Measurements from ENCODE around the gene DGKI.

The DGKI gene

GRCh38 chr7:137734221-137734620, 112.6 kb downstream of the DGKI start:
- no peak overlapping the region for H3K14ac ChIP-seq (ENCODE audit: low read length in 2 of 2)
- H2BK5ac ChIP-seq (ENCODE audit: low read depth, low read length, poor library complexity, severe bottlenecking), result no peak overlapping the region
- H3K9ac ChIP-seq (ENCODE audit: low read length), result no peak overlapping the region
- no peak for DNase-seq
- no peaks in the 10 kb centered on the region for H3K9me3 ChIP-seq (ENCODE audit: control insufficient read depth, low read length)
- H2BK12ac ChIP-seq (ENCODE audit: low read length in 2 of 2), result no peak overlapping the region
- H3K4ac ChIP-seq (ENCODE audit: low read depth in 1 of 2, low read length in 2 of 2), result no peak overlapping the region
- H2BK120ac ChIP-seq (ENCODE audit: low read depth, low read length), result no peak overlapping the region
- WGBS, result 75% methylated on average over 5 of the region's 5 CpGs
- no peak overlapping the region for H3K4me3 ChIP-seq (ENCODE audit: insufficient read depth in 1 of 2, low read depth in 1 of 2, low read length in 2 of 2)
- no peak overlapping the region for H3K23ac ChIP-seq (ENCODE audit: low read length in 2 of 2)
- H2AFZ ChIP-seq (ENCODE audit: low read depth, low read length), result no peak overlapping the region
- no peaks in the 10 kb centered on the region for H3K79me1 ChIP-seq (replicated peaks; ENCODE audit: low read length, poor library complexity, severe bottlenecking)
- no peak overlapping the region for H3K18ac ChIP-seq (ENCODE audit: low read depth in 1 of 2, low read length in 2 of 2)
- H4K91ac ChIP-seq (ENCODE audit: low read length), result no peak overlapping the region
- no peak overlapping the region for H4K8ac ChIP-seq (ENCODE audit: low read length)
- H3K27me3 ChIP-seq (ENCODE audit: control insufficient read depth in 1 of 2, insufficient read depth in 1 of 2, low read length in 2 of 2), result no peaks in the 10 kb centered on the region
- H3K27ac ChIP-seq (ENCODE audit: low read length, poor library complexity, severe bottlenecking), result no peak overlapping the region
- no peak overlapping the region for H2AK5ac ChIP-seq (ENCODE audit: low read length, severe bottlenecking)
- no peak overlapping the region for H2BK15ac ChIP-seq (ENCODE audit: low read depth, poor library complexity, severe bottlenecking)
- H3K4me1 ChIP-seq (ENCODE audit: control insufficient read depth, insufficient read depth, low read depth, low read length), result no peaks in the 10 kb centered on the region
- no peak overlapping the region for H3K4me2 ChIP-seq (ENCODE audit: low read length, poor library complexity, severe bottlenecking)
- no peaks in the 10 kb centered on the region for H3K36me3 ChIP-seq (ENCODE audit: control insufficient read depth in 1 of 2, insufficient read depth in 2 of 2, low read depth in 1 of 2, low read length in 2 of 2)

GRCh38 chr7:137732168-137732567, 114.6 kb downstream of the DGKI start:
- no peak overlapping the region for H3K27ac ChIP-seq (ENCODE audit: low read length, poor library complexity, severe bottlenecking)
- H3K36me3 ChIP-seq (ENCODE audit: control insufficient read depth in 1 of 2, insufficient read depth in 2 of 2, low read depth in 1 of 2, low read length in 2 of 2), result no peaks in the 10 kb centered on the region
- H3K4me2 ChIP-seq (ENCODE audit: low read length, poor library complexity, severe bottlenecking), result no peak overlapping the region
- no peak overlapping the region for H3K18ac ChIP-seq (ENCODE audit: low read depth in 1 of 2, low read length in 2 of 2)
- no peak overlapping the region for H3K23ac ChIP-seq (ENCODE audit: low read length in 2 of 2)
- no peak overlapping the region for H3K9ac ChIP-seq (ENCODE audit: low read length)
- WGBS, result 100% methylated on average over 1 of the region's 2 CpGs
- no peaks in the 10 kb centered on the region for H3K27me3 ChIP-seq (ENCODE audit: control insufficient read depth in 1 of 2, insufficient read depth in 1 of 2, low read length in 2 of 2)
- DNase-seq, result no peak
- no peak overlapping the region for H2AFZ ChIP-seq (ENCODE audit: low read depth, low read length)
- no peak overlapping the region for H2BK120ac ChIP-seq (ENCODE audit: low read depth, low read length)
- no peak overlapping the region for H3K4me3 ChIP-seq (ENCODE audit: insufficient read depth in 1 of 2, low read depth in 1 of 2, low read length in 2 of 2)
- no peaks in the 10 kb centered on the region for H3K79me1 ChIP-seq (replicated peaks; ENCODE audit: low read length, poor library complexity, severe bottlenecking)
- no peak overlapping the region for H4K91ac ChIP-seq (ENCODE audit: low read length)
- no peak overlapping the region for H4K8ac ChIP-seq (ENCODE audit: low read length)
- no peak overlapping the region for H3K4ac ChIP-seq (ENCODE audit: low read depth in 1 of 2, low read length in 2 of 2)
- H3K14ac ChIP-seq (ENCODE audit: low read length in 2 of 2), result no peak overlapping the region
- no peaks in the 10 kb centered on the region for H3K9me3 ChIP-seq (ENCODE audit: control insufficient read depth, low read length)
- no peak overlapping the region for H2BK5ac ChIP-seq (ENCODE audit: low read depth, low read length, poor library complexity, severe bottlenecking)
- H3K4me1 ChIP-seq (ENCODE audit: control insufficient read depth, insufficient read depth, low read depth, low read length), result no peaks in the 10 kb centered on the region
- no peak overlapping the region for H2BK15ac ChIP-seq (ENCODE audit: low read depth, poor library complexity, severe bottlenecking)
- no peak overlapping the region for H2BK12ac ChIP-seq (ENCODE audit: low read length in 2 of 2)
- H2AK5ac ChIP-seq (ENCODE audit: low read length, severe bottlenecking), result no peak overlapping the region

- no peaks in the 10 kb centered on the region for H3K36me3 ChIP-seq (ENCODE audit: control insufficient read depth in 1 of 2, insufficient read depth in 2 of 2, low read depth in 1 of 2, low read length in 2 of 2)
- 88% methylated on average over 5 of the region's 5 CpGs for WGBS
- no peak overlapping the region for H3K14ac ChIP-seq (ENCODE audit: low read length in 2 of 2)
- no peak overlapping the region for H2AFZ ChIP-seq (ENCODE audit: low read depth, low read length)
- H3K18ac ChIP-seq (ENCODE audit: low read depth in 1 of 2, low read length in 2 of 2), result no peak overlapping the region
- no peak overlapping the region for H3K9ac ChIP-seq (ENCODE audit: low read length)
- no peak overlapping the region for H3K4me2 ChIP-seq (ENCODE audit: low read length, poor library complexity, severe bottlenecking)
- H3K4me3 ChIP-seq (ENCODE audit: insufficient read depth in 1 of 2, low read depth in 1 of 2, low read length in 2 of 2), result peak overlapping the region in 1 of 2 experiments; percentile 4
- H2BK5ac ChIP-seq (ENCODE audit: low read depth, low read length, poor library complexity, severe bottlenecking), result no peak overlapping the region
- H3K9me3 ChIP-seq (ENCODE audit: control insufficient read depth, low read length), result no peaks in the 10 kb centered on the region
- H3K27me3 ChIP-seq (ENCODE audit: control insufficient read depth in 1 of 2, insufficient read depth in 1 of 2, low read length in 2 of 2), result no peaks in the 10 kb centered on the region
- no peak overlapping the region for H3K4ac ChIP-seq (ENCODE audit: low read depth in 1 of 2, low read length in 2 of 2)
- no peak overlapping the region for H4K8ac ChIP-seq (ENCODE audit: low read length)
- no peak overlapping the region for H3K27ac ChIP-seq (ENCODE audit: low read length, poor library complexity, severe bottlenecking)
- H2BK15ac ChIP-seq (ENCODE audit: low read depth, poor library complexity, severe bottlenecking), result no peak overlapping the region
- no peak overlapping the region for H2BK12ac ChIP-seq (ENCODE audit: low read length in 2 of 2)
- no peaks in the 10 kb centered on the region for H3K4me1 ChIP-seq (ENCODE audit: control insufficient read depth, insufficient read depth, low read depth, low read length)
- no peak overlapping the region for H3K23ac ChIP-seq (ENCODE audit: low read length in 2 of 2)
- H2AK5ac ChIP-seq (ENCODE audit: low read length, severe bottlenecking), result no peak overlapping the region
- H4K91ac ChIP-seq (ENCODE audit: low read length), result no peak overlapping the region
- no peak for DNase-seq
- no peak overlapping the region for H2BK120ac ChIP-seq (ENCODE audit: low read depth, low read length)
- no peaks in the 10 kb centered on the region for H3K79me1 ChIP-seq (replicated peaks; ENCODE audit: low read length, poor library complexity, severe bottlenecking)
These were observed 115.3 kb downstream of the DGKI start for GRCh38 chr7:137731436-137731835.

GRCh38 chr7:137728426-137728825, 118.3 kb downstream of the DGKI start:
- H3K4ac ChIP-seq (ENCODE audit: low read depth in 1 of 2, low read length in 2 of 2), result no peak overlapping the region
- no peak overlapping the region for H2BK5ac ChIP-seq (ENCODE audit: low read depth, low read length, poor library complexity, severe bottlenecking)
- DNase-seq, result no peak
- H2AFZ ChIP-seq (ENCODE audit: low read depth, low read length), result no peak overlapping the region
- H3K23ac ChIP-seq (ENCODE audit: low read length in 2 of 2), result no peak overlapping the region
- no peak overlapping the region for H4K91ac ChIP-seq (ENCODE audit: low read length)
- H2AK5ac ChIP-seq (ENCODE audit: low read length, severe bottlenecking), result no peak overlapping the region
- H3K18ac ChIP-seq (ENCODE audit: low read depth in 1 of 2, low read length in 2 of 2), result no peak overlapping the region
- H3K4me1 ChIP-seq (ENCODE audit: control insufficient read depth, insufficient read depth, low read depth, low read length), result no peaks in the 10 kb centered on the region
- no peaks in the 10 kb centered on the region for H3K9me3 ChIP-seq (ENCODE audit: control insufficient read depth, low read length)
- H4K8ac ChIP-seq (ENCODE audit: low read length), result no peak overlapping the region
- 94% methylated on average over 1 of the region's 1 CpG for WGBS
- H3K36me3 ChIP-seq (ENCODE audit: control insufficient read depth in 1 of 2, insufficient read depth in 2 of 2, low read depth in 1 of 2, low read length in 2 of 2), result no peaks in the 10 kb centered on the region
- no peak overlapping the region for H2BK12ac ChIP-seq (ENCODE audit: low read length in 2 of 2)
- H3K27ac ChIP-seq (ENCODE audit: low read length, poor library complexity, severe bottlenecking), result no peak overlapping the region
- H2BK120ac ChIP-seq (ENCODE audit: low read depth, low read length), result no peak overlapping the region
- no peak overlapping the region for H3K9ac ChIP-seq (ENCODE audit: low read length)
- H3K14ac ChIP-seq (ENCODE audit: low read length in 2 of 2), result no peak overlapping the region
- no peaks in the 10 kb centered on the region for H3K27me3 ChIP-seq (ENCODE audit: control insufficient read depth in 1 of 2, insufficient read depth in 1 of 2, low read length in 2 of 2)
- no peak overlapping the region for H3K4me3 ChIP-seq (ENCODE audit: insufficient read depth in 1 of 2, low read depth in 1 of 2, low read length in 2 of 2)
- no peaks in the 10 kb centered on the region for H3K79me1 ChIP-seq (replicated peaks; ENCODE audit: low read length, poor library complexity, severe bottlenecking)
- H2BK15ac ChIP-seq (ENCODE audit: low read depth, poor library complexity, severe bottlenecking), result no peak overlapping the region
- H3K4me2 ChIP-seq (ENCODE audit: low read length, poor library complexity, severe bottlenecking), result no peak overlapping the region
